ENCODE measurements around the gene OR2C3.

The OR2C3 gene

DNA sequence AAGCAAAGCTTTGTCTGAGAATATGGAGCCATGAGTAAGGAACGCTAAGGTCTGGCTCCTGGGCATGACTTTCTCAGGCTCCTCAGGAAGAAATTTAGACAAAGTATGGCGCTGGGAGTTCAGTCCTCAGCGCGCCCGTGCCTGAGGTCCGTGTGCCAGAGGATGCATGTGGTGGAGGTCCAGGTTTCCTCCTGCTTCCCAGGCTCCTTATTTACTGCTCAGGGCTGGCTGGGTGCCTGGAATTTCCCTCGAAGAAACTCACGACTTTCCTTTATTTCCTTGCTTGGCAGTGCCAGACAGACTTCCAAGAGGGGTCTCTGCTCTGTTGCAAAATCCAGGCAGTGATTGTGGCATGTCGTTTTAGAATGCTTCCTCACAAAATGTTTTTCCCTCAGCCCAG is 26.0 kb upstream of the OR2C3 start:
- Histone ChIP-seq H3K9me3 (ENCODE audit: control insufficient read depth, low read length) (no peaks in the 10 kb centered on the region), H3K27me3 (ENCODE audit: control insufficient read depth, insufficient read depth, low read length) (no peaks in the 10 kb centered on the region), H3K4me1 (no peaks in the 10 kb centered on the region), H2AFZ (no peak overlapping the region), H3K9ac (no peak overlapping the region), H3K4me3 (ENCODE audit: low read depth, low read length) (no peak overlapping the region), H3K79me2 (no peaks in the 10 kb centered on the region), H3K36me3 (ENCODE audit: control insufficient read depth, insufficient read depth, low read length) (no peaks in the 10 kb centered on the region), H3K27ac (no peak overlapping the region), H3K4me2 (ENCODE audit: low read length) (no peak overlapping the region)
- TF ChIP-seq, protein P1, sequence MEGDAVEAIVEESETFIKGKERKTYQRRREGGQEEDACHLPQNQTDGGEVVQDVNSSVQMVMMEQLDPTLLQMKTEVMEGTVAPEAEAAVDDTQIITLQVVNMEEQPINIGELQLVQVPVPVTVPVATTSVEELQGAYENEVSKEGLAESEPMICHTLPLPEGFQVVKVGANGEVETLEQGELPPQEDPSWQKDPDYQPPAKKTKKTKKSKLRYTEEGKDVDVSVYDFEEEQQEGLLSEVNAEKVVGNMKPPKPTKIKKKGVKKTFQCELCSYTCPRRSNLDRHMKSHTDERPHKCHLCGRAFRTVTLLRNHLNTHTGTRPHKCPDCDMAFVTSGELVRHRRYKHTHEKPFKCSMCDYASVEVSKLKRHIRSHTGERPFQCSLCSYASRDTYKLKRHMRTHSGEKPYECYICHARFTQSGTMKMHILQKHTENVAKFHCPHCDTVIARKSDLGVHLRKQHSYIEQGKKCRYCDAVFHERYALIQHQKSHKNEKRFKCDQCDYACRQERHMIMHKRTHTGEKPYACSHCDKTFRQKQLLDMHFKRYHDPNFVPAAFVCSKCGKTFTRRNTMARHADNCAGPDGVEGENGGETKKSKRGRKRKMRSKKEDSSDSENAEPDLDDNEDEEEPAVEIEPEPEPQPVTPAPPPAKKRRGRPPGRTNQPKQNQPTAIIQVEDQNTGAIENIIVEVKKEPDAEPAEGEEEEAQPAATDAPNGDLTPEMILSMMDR (IDR thresholded peaks at IDR 0.05) = no peak

DNA sequence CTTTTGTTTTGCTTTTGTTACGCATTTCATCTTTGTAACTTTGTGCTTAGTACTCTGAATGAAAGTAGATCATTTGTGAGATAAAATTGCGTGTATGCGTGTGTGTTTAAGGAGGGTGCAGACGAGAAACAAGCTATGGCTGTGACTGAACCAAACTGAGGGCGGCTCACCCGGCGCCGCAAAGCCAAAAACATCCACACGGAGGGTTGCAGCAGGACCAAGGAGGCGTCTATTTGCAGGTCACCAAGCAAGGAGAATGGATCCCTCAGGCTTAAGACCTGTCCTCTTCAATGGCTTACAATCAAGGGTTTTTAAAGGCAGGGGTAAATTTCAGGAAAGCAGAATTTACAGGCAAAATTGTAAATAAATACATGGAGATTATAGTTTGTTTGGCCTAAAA is 25.5 kb upstream of the OR2C3 start:
- Histone ChIP-seq H3K4me3 (ENCODE audit: low read depth, low read length) (no peak overlapping the region), H3K27ac (no peak overlapping the region), H3K79me2 (no peaks in the 10 kb centered on the region), H3K4me1 (no peaks in the 10 kb centered on the region), H3K36me3 (ENCODE audit: control insufficient read depth, insufficient read depth, low read length) (no peaks in the 10 kb centered on the region), H2AFZ (no peak overlapping the region), H3K27me3 (ENCODE audit: control insufficient read depth, insufficient read depth, low read length) (no peaks in the 10 kb centered on the region), H3K4me2 (ENCODE audit: low read length) (no peak overlapping the region), H3K9me3 (ENCODE audit: control insufficient read depth, low read length) (no peaks in the 10 kb centered on the region), H3K9ac (no peak overlapping the region)
- TF ChIP-seq, protein P1 (IDR thresholded peaks at IDR 0.05) = no peak

DNA sequence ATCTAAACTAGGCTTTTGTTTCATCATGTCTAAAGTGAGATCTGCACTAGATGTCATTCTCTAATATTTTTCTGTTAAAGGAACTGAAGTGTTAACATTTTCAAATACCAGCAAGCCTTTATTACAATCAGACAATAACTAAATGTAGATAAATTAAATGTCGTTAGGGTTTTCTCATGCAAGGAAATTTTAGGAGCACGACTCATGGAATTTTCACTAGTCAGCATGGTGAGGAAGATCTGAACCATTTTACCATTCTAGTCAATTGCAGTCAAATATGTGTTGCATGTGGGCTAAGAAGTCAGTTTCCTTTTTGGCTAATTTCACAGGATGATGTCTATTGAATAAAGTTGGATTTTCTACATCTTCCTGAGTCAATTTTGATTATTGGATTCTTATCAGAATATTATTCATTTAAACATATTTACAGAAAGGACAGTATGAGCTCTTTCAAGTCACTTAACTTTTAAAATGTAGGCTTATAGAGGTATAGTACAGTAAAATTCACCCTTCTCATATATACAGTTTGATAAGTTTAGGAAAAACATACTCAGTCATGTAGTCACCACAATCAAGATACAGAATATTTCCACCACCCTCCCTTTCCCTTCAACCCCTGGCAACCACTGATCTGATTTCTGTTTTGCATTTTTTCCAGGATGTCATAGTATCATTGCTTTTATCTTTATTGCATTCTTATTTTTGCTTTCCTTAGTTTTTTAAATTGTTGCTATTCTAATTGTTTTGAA is 21.9 kb upstream of the OR2C3 start:
- Histone ChIP-seq H2AFZ (no peak overlapping the region), H3K9ac (no peak overlapping the region), H3K4me3 (ENCODE audit: low read depth, low read length) (no peak overlapping the region), H3K4me2 (ENCODE audit: low read length) (no peak overlapping the region), H3K4me1 (no peaks in the 10 kb centered on the region), H3K9me3 (ENCODE audit: control insufficient read depth, low read length) (no peaks in the 10 kb centered on the region), H3K36me3 (ENCODE audit: control insufficient read depth, insufficient read depth, low read length) (no peaks in the 10 kb centered on the region), H3K79me2 (no peaks in the 10 kb centered on the region), H3K27ac (no peak overlapping the region), H3K27me3 (ENCODE audit: control insufficient read depth, insufficient read depth, low read length) (no peaks in the 10 kb centered on the region)
- TF ChIP-seq, protein P1 (IDR thresholded peaks at IDR 0.05) = no peak

DNA sequence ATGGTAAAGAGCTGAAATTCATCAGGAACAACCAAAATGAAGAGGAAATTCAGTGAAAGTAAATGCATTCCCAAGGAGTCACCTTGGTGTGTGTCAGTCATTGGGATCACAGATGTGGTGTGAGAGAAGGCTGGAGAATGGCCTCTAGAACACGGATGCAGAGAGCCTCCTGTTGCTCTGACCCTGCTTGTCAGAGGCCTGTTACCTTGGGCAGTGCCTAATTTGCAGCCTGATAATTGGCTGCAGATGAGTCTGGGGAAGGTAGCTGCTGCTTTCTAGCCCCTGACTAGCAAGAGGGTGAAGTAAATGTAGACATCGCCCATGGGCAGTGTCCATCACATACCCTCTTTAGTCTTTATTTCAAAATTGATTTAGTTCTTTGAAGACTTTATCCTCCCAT is 16.0 kb upstream of the OR2C3 start:
- Histone ChIP-seq H3K79me2 (no peaks in the 10 kb centered on the region), H2AFZ (no peak overlapping the region), H3K36me3 (ENCODE audit: control insufficient read depth, insufficient read depth, low read length) (no peaks in the 10 kb centered on the region), H3K27me3 (ENCODE audit: control insufficient read depth, insufficient read depth, low read length) (no peaks in the 10 kb centered on the region), H3K27ac (no peak overlapping the region), H3K4me3 (ENCODE audit: low read depth, low read length) (no peak overlapping the region), H3K9me3 (ENCODE audit: control insufficient read depth, low read length) (no peaks in the 10 kb centered on the region), H3K9ac (no peak overlapping the region), H3K4me2 (ENCODE audit: low read length) (no peak overlapping the region), H3K4me1 (no peaks in the 10 kb centered on the region)
- TF ChIP-seq, protein P1 (IDR thresholded peaks at IDR 0.05) = no peak

DNA sequence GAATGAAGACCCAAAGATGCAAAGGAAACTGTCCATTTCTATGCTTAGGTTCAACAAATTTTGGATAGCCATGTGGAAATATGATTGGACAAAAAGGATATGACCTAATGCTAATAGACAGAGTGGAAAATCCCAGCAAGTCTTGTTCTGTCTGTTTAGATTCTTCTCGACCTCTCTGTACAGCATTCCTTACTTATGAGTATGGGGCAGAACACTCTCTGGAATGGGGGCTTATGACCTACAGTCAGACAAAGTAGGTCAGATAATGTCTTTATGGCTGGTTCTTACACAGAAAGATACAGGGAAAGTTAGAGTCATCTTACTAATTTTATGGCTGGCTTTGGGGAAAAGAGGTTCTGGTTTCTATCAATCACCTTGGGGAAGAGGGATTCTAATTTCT is 15.5 kb upstream of the OR2C3 start:
- no peak overlapping the region for H3K9ac ChIP-seq
- no peaks in the 10 kb centered on the region for H3K79me2 ChIP-seq
- H3K4me1 ChIP-seq = no peaks in the 10 kb centered on the region
- no peaks in the 10 kb centered on the region for H3K9me3 ChIP-seq (ENCODE audit: control insufficient read depth, low read length)
- no peaks in the 10 kb centered on the region for H3K27me3 ChIP-seq (ENCODE audit: control insufficient read depth, insufficient read depth, low read length)
- H3K36me3 ChIP-seq (ENCODE audit: control insufficient read depth, insufficient read depth, low read length) = no peaks in the 10 kb centered on the region
- H3K4me2 ChIP-seq (ENCODE audit: low read length) = no peak overlapping the region
- H2AFZ ChIP-seq = no peak overlapping the region
- no peak overlapping the region for H3K27ac ChIP-seq
- TF ChIP-seq, protein P1 (IDR thresholded peaks at IDR 0.05) = no peak
- no peak overlapping the region for H3K4me3 ChIP-seq (ENCODE audit: low read depth, low read length)
